NT2/D1 (cell line): ENCODE data around the gene ERGIC1.

Source experiments
- DNase-seq: peaks from one replicate; pipeline ENCODE4 v3.0.0-alpha.2; 2011; ENCODE audit warnings: low read depth, low spot score
- H3K27me3 ChIP-seq: 2 replicates; pipeline ENCODE4 v1.6.0; 2011; ENCODE audit warnings: mild to moderate bottlenecking; ENCODE audit not compliant: insufficient read length, insufficient read depth
- H3K36me3 ChIP-seq: 2 replicates; pipeline ENCODE4 v1.6.1; 2011; ENCODE audit warnings: mild to moderate bottlenecking, low read length, mixed read lengths; ENCODE audit not compliant: insufficient read depth, insufficient read length
- H3K4me1 ChIP-seq: 2 replicates; pipeline ENCODE4 v1.5.1; 2011; ENCODE audit not compliant: insufficient read depth, insufficient read length
- H3K4me3 ChIP-seq: 2 replicates; pipeline ENCODE4 v1.5.1; 2011; ENCODE audit warnings: low read depth; ENCODE audit not compliant: insufficient read length
- H3K9ac ChIP-seq: 2 replicates; pipeline ENCODE4 v1.6.0; 2011; ENCODE audit warnings: low read depth; ENCODE audit not compliant: insufficient read length
- H3K9me3 ChIP-seq: 2 replicates; pipeline ENCODE4 v1.5.1; 2011; ENCODE audit warnings: mild to moderate bottlenecking, low read length; ENCODE audit not compliant: insufficient read depth
- SUZ12 ChIP-seq: IDR thresholded peaks from 2 replicates; pipeline ENCODE4 v1.6.1; 2011; ENCODE audit not compliant: insufficient read length, insufficient read depth; ENCODE audit errors: extremely low read depth
- YY1 ChIP-seq: IDR thresholded peaks from 2 replicates; pipeline ENCODE4 v1.6.1; 2011; ENCODE audit not compliant: insufficient read length, insufficient read depth
- ZNF274 ChIP-seq: IDR thresholded peaks from 2 replicates; pipeline ENCODE4 v1.6.1; 2011; ENCODE audit warnings: mild to moderate bottlenecking, low read depth, low read length

The ERGIC1 gene

DNA sequence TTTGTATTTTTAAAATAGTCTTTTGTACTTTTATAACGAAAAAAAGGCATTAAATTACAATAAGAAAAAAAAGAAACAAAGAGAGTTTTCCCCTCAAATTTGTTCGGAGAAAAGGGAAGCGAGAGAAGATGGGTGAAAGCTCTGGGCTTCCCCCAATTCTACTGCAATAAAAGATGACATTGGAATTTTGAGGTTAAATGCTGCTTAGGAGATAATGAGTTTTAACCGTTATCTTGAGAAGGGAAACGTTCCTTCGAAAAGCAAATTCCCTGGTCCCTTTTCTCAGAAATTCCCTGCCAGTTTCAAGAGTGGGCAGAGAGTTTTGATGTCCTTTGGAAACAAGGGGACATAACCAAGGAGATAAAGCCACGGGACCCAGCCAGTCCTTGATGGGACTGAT, 18.4 kb upstream of the ERGIC1 start:
- Histone ChIP-seq H3K9ac (no peak overlapping the region), H3K36me3 (no peaks in the 10 kb centered on the region), H3K27me3 (no peaks in the 10 kb centered on the region), H3K9me3 (no peaks in the 10 kb centered on the region), H3K4me3 (no peak overlapping the region), H3K4me1 (no peaks in the 10 kb centered on the region)
- DNase-seq = no peak
- TF ChIP-seq ZNF274 (no peak), YY1 (no peak), SUZ12 (no peak)

DNA sequence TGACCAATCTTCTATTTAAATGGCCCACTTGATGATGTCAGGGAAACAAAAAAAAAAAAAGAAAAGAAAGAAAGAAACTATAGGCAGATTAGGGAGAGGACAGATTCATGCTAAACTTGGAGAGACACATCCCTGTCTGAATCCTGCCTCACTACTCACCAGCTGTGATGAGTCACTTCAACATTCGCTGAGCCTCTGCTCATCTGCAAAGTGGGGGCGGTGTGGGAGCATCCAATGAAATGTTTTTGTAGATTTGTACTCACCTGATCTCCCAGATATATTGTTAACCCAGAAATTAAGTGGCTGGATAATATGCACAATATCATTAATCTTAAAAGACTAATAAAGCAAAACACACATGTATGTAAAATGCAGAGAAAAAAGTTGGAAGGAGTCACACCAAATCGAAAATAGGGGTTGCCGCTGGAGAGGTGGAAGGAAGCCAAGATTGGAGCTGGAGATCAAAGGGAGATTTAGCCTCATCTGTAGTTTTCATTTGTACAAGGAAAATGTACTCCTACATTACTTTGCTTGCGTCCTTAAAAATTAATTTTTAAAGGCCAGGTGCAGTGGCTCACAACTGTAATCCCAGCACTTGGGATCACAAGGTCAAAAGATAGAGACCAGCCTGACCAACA, 17.0 kb upstream of the ERGIC1 start:
- no peak overlapping the region for H3K9ac ChIP-seq
- no peaks in the 10 kb centered on the region for H3K4me1 ChIP-seq
- no peaks in the 10 kb centered on the region for H3K9me3 ChIP-seq
- DNase-seq = no peak
- H3K36me3 ChIP-seq = no peaks in the 10 kb centered on the region
- no peak overlapping the region for H3K4me3 ChIP-seq
- H3K27me3 ChIP-seq = no peaks in the 10 kb centered on the region
- no peak for TF ChIP-seq ZNF274

- H3K27me3 ChIP-seq = no peaks in the 10 kb centered on the region
- TF ChIP-seq ZNF274 (no peak), SUZ12 (no peak), YY1 (no peak)
These were observed 16.4 kb upstream of the ERGIC1 start for GRCh38 chr5:172817664-172818063.

GRCh38 chr5:172818081-172818480, 16.0 kb upstream of the ERGIC1 start:
- no peaks in the 10 kb centered on the region for H3K36me3 ChIP-seq
- H3K9ac ChIP-seq = no peak overlapping the region
- H3K27me3 ChIP-seq = no peaks in the 10 kb centered on the region
- H3K4me1 ChIP-seq = no peaks in the 10 kb centered on the region
- DNase-seq = no peak
- no peak overlapping the region for H3K4me3 ChIP-seq
- H3K9me3 ChIP-seq = no peaks in the 10 kb centered on the region
- TF ChIP-seq ZNF274 (no peak), SUZ12 (no peak), YY1 (no peak)

More at GRCh38 chr5:172817664-172818063, 16.4 kb upstream of the ERGIC1 start:
- DNase-seq = no peak
- H3K36me3 ChIP-seq = no peaks in the 10 kb centered on the region
- no peak overlapping the region for H3K4me3 ChIP-seq
- H3K9me3 ChIP-seq = no peaks in the 10 kb centered on the region
- no peaks in the 10 kb centered on the region for H3K4me1 ChIP-seq
- H3K9ac ChIP-seq = no peak overlapping the region

DNA sequence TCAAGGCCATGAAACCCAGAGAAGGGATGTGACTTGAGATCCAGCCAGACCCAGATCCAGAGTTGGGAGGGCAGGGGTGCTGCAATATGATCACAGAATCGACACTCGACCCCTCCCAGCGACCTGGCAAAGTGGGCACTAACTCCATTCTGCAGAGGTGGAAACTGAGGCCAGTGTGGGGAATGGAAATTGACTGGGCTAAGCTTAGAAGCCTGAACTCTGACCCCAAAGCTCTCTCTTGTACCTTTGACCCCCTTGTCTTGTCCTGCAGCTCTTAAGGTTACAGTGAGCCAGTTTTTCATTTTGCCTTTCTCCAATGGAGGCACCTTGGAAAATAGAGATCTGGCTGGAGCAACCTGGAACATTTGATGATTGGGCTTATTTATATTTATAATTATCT, 14.5 kb upstream of the ERGIC1 start:
- no peak overlapping the region for H3K4me3 ChIP-seq
- no peak for TF ChIP-seq ZNF274

DNA sequence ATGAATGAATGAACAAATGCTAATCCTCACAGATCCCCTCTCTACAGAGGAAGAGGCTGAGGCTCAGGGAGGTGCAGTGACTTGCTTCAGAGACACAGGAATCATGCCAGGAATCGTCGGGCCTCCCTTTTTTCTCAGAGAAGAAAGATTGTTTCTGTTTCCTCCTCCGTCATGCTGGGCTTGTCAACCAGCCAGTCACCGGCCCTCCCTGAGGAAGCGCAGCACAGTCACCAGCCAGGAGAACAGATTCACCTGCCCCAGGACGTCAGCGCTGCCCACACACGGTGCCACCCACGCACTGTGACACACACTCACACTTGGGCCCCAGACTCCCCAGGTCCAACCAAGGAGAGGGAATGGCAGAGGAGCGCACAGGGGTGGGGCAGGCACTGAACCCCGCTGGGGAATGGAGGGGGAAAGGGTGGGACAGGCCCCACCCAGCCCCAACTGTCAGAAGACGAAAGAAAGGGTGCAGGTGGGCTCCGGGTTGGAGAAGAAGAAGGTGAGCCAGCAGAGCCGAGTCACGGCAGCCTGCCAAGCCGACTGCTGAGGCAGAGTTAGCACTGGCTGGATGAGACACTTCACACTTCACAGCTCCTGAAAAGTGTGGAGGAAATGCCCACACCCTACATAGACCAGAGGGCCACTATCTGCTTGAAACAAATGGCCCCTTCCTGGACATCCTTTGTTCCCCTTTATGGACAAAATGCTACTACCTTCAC, 13.8 kb upstream of the ERGIC1 start:
- no peaks in the 10 kb centered on the region for H3K27me3 ChIP-seq
- no peak for TF ChIP-seq YY1
- no peak for TF ChIP-seq ZNF274
- no peak for TF ChIP-seq SUZ12
- no peaks in the 10 kb centered on the region for H3K9me3 ChIP-seq
- H3K4me3 ChIP-seq = no peak overlapping the region
- H3K4me1 ChIP-seq = no peaks in the 10 kb centered on the region
- no peaks in the 10 kb centered on the region for H3K36me3 ChIP-seq
- no peak for DNase-seq
- no peak overlapping the region for H3K9ac ChIP-seq

More for the DNA sequence above, 14.5 kb upstream of the ERGIC1 start:
- no peak for DNase-seq
- Histone ChIP-seq H3K27me3 (no peaks in the 10 kb centered on the region), H3K36me3 (no peaks in the 10 kb centered on the region), H3K4me1 (no peaks in the 10 kb centered on the region), H3K9me3 (no peaks in the 10 kb centered on the region), H3K9ac (no peak overlapping the region)

GRCh38 chr5:172821340-172821985, 12.6 kb upstream of the ERGIC1 start:
- TF ChIP-seq YY1 (no peak), ZNF274 (no peak), SUZ12 (no peak)
- Histone ChIP-seq H3K4me1 (no peaks in the 10 kb centered on the region), H3K4me3 (no peak overlapping the region), H3K9ac (no peak overlapping the region), H3K36me3 (no peaks in the 10 kb centered on the region), H3K9me3 (no peaks in the 10 kb centered on the region), H3K27me3 (no peaks in the 10 kb centered on the region)
- DNase-seq = no peak
